Measurements from ENCODE around the gene RHBG.
A peak's percentile ranks its signal among the peaks of the same experiment; 100 is the strongest.
"Not testable (repeated sequence)": the region's sequence is repeated elsewhere in the genome, so short reads cannot be mapped to it uniquely, and the experiment has no call there.

Gene RHBG

GRCh38 chr1:156360534-156360933, 8.5 kb upstream of the RHBG start:
- no peak for DNase-seq (ENCODE audit: low read depth)

GRCh38 chr1:156365754-156366153, 3.3 kb upstream of the RHBG start:
- no peak for DNase-seq (ENCODE audit: low read depth)

- no peak for DNase-seq (ENCODE audit: low read depth)
These were observed 2.4 kb upstream of the RHBG start for GRCh38 chr1:156366378-156367166.

GRCh38 chr1:156367383-156368156, 1.4 kb upstream of the RHBG start:
- DNase-seq (ENCODE audit: low read depth), result no peak

- no peak for DNase-seq (ENCODE audit: low read depth)
These were observed 803 bp upstream of the RHBG start for GRCh38 chr1:156368157-156368658.

GRCh38 chr1:156369685-156370286, 775 bp downstream of the RHBG start:
- DNase-seq (ENCODE audit: low read depth), result not testable (repeated sequence)

GRCh38 chr1:156371553-156372264, 2.7 kb downstream of the RHBG start:
- DNase-seq (ENCODE audit: low read depth), result no peak

GRCh38 chr1:156372265-156372586, 3.2 kb downstream of the RHBG start:
- DNase-seq (ENCODE audit: low read depth), result no peak

GRCh38 chr1:156372876-156373275, 3.9 kb downstream of the RHBG start:
- DNase-seq (ENCODE audit: low read depth), result no peak

- DNase-seq (ENCODE audit: low read depth), result no peak
These were observed 4.5 kb downstream of the RHBG start for GRCh38 chr1:156373546-156373945.

GRCh38 chr1:156376146-156376545, 7.1 kb downstream of the RHBG start:
- no peak for DNase-seq (ENCODE audit: low read depth)

GRCh38 chr1:156376958-156377919, 8.2 kb downstream of the RHBG start:
- no peak for DNase-seq (ENCODE audit: low read depth)

- no peak for DNase-seq (ENCODE audit: low read depth)
These were observed 9.5 kb downstream of the RHBG start for GRCh38 chr1:156378557-156378956.

- DNase-seq (ENCODE audit: low read depth), result no peak
These were observed 10.6 kb downstream of the RHBG start for GRCh38 chr1:156379420-156380165.

- DNase-seq (ENCODE audit: low read depth), result no peak
These were observed 13.6 kb downstream of the RHBG start for GRCh38 chr1:156382561-156382960.

- DNase-seq (ENCODE audit: low read depth), result no peak
These were observed 14.0 kb downstream of the RHBG start for GRCh38 chr1:156383023-156383422.

GRCh38 chr1:156384007-156384406, 15.0 kb downstream of the RHBG start:
- DNase-seq (ENCODE audit: low read depth), result no peak

- no peak for DNase-seq (ENCODE audit: low read depth)
These were observed 15.6 kb downstream of the RHBG start for GRCh38 chr1:156384658-156385057.

- DNase-seq (ENCODE audit: low read depth), result peak; percentile 20
These were observed 16.6 kb downstream of the RHBG start for GRCh38 chr1:156385534-156386031.
